Astrocyte (in vitro differentiated cells and primary cell): ENCODE data around the gene SYNGR1.

Source experiments
- CTCF ChIP-seq: IDR thresholded peaks from 2 replicates; pipeline ENCODE4 v1.5.1; 2011; ENCODE audit warnings: low read depth, mild to moderate bottlenecking, inconsistent platforms, low read length, moderate library complexity; ENCODE audit not compliant: insufficient read depth
- EZH2 ChIP-seq: IDR thresholded peaks from 2 replicates; pipeline ENCODE4 v1.6.1; 2012; ENCODE audit warnings: mild to moderate bottlenecking, low read length, inconsistent platforms; ENCODE audit not compliant: insufficient read depth

- TF ChIP-seq CTCF: no peak
- TF ChIP-seq EZH2: no peak
These were observed 38.0 kb upstream of the SYNGR1 start for GRCh38 chr22:39311592-39312400.
